Measurements from ENCODE around the gene UBA5.

UBA5 gene

DNA sequence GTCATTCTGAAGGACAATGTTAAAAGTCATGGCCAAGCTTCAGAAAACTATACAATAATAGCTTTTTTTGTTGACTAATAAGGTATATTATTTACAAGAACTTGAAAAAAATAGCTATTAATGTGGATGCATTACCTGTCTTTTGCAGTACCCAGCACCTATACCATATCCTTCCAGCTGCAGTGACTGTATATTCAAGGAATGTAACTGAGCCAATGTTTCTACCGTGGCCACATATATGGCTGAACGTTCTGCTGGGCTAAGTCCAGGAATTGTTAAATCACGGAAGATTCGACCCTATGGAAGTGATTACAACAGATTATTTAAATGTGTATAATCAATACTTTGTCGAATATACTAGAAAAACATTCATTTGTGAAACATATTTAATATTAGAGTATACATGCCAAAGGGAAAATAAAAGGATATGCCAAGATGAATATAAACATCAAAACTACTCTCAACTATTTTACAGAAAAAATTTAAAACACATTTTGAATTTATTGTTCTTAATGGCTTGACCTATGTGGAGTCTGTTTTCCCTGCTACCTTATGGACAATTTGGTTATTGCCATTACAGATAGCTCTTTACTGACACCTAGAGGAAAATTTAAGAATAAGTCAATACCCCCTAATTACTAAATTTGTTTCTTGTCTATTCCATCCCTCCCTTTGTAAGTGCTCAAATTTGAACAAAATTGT lies 18.1 kb upstream of the UBA5 start:
- Histone ChIP-seq H3K4me3 (ENCODE audit: low read depth, low read length, poor library complexity, severe bottlenecking) (no peak overlapping the region), H3K36me3 (ENCODE audit: insufficient read depth, low read length) (peaks cover 22% of the 10 kb centered on the region; the same call in 1 of the 2 replicates), H2AFZ (ENCODE audit: low read length) (no peak overlapping the region), H3K9me2 (ENCODE audit: low read depth, low read length) (no peaks in the 10 kb centered on the region), H3K9ac (ENCODE audit: low read length) (no peak overlapping the region), H3K9me3 (ENCODE audit: low read length) (no peaks in the 10 kb centered on the region), H3K79me2 (ENCODE audit: insufficient read depth, low read length) (no peaks in the 10 kb centered on the region), H3K27me3 (ENCODE audit: insufficient read depth, low read length) (no peaks in the 10 kb centered on the region), H3K4me1 (ENCODE audit: insufficient read depth, low read length, severe bottlenecking) (no peaks in the 10 kb centered on the region), H3K27ac (ENCODE audit: low read depth, low read length, poor library complexity, severe bottlenecking) (no peak overlapping the region), H4K20me1 (ENCODE audit: insufficient read depth, low read length) (no peaks in the 10 kb centered on the region), H3K4me2 (ENCODE audit: low read length) (no peak overlapping the region), H3F3A (ENCODE audit: insufficient read depth, low read length) (no peaks in the 10 kb centered on the region)
- TF ChIP-seq CTCF (IDR thresholded peaks at IDR 0.05; ENCODE audit: low read length) (peak; percentile 75), EZH2 (IDR thresholded peaks at IDR 0.05; ENCODE audit: borderline replicate concordance, low read length) (no peak)

DNA sequence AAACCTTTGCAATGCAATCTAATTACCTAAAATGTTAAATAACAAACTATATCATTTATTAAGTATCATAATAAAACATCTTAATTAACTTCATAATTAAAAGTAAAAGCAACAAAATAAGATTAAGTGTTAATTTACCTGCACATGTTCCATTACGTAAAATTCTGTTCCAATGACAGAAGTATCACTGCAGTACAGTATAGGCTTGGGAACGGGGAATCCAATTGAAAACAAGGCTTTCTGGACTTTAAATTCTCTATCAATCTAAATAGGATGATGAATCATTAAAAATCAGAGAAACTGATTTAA lies 17.6 kb upstream of the UBA5 start:
- H3K36me3 ChIP-seq (ENCODE audit: insufficient read depth, low read length), result peaks cover 18% of the 10 kb centered on the region; the same call in 1 of the 2 replicates
- no peaks in the 10 kb centered on the region for H3K9me3 ChIP-seq (ENCODE audit: low read length)
- no peaks in the 10 kb centered on the region for H3F3A ChIP-seq (ENCODE audit: insufficient read depth, low read length)
- no peak overlapping the region for H3K4me3 ChIP-seq (ENCODE audit: low read depth, low read length, poor library complexity, severe bottlenecking)
- no peaks in the 10 kb centered on the region for H3K4me1 ChIP-seq (ENCODE audit: insufficient read depth, low read length, severe bottlenecking)
- no peak overlapping the region for H3K4me2 ChIP-seq (ENCODE audit: low read length)
- no peaks in the 10 kb centered on the region for H3K79me2 ChIP-seq (ENCODE audit: insufficient read depth, low read length)
- no peaks in the 10 kb centered on the region for H3K9me2 ChIP-seq (ENCODE audit: low read depth, low read length)
- H4K20me1 ChIP-seq (ENCODE audit: insufficient read depth, low read length), result no peaks in the 10 kb centered on the region
- TF ChIP-seq CTCF (IDR thresholded peaks at IDR 0.05; ENCODE audit: low read length), result no peak; the same call in 1 of the 2 replicates
- TF ChIP-seq EZH2 (IDR thresholded peaks at IDR 0.05; ENCODE audit: borderline replicate concordance, low read length), result no peak
- H3K9ac ChIP-seq (ENCODE audit: low read length), result no peak overlapping the region
- no peak overlapping the region for H3K27ac ChIP-seq (ENCODE audit: low read depth, low read length, poor library complexity, severe bottlenecking)
- no peak overlapping the region for H2AFZ ChIP-seq (ENCODE audit: low read length)
- H3K27me3 ChIP-seq (ENCODE audit: insufficient read depth, low read length), result no peaks in the 10 kb centered on the region

DNA sequence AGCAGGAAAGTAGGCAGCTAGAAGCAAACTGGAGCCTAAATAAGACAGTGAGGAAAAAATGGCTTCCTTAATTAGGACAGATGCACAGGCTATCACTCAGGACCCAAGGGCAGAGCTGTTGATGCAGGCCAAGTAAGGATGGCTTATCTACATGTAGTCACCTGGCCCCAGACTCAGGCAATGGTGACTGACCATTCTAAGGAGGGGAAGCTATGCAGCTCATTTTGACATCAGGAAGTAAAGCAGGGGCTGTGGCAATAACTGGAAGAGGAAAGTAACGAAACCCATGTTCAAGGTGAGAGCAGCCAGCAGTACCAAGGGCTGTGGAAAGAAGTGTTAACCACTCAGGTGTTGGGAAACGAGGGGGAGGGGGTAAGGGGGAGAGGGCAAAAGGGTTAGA lies 16.8 kb upstream of the UBA5 start:
- no peak for TF ChIP-seq CTCF (IDR thresholded peaks at IDR 0.05; ENCODE audit: low read length)

More for the DNA sequence above, 16.8 kb upstream of the UBA5 start:
- Histone ChIP-seq H3F3A (ENCODE audit: insufficient read depth, low read length) (no peaks in the 10 kb centered on the region), H3K4me3 (ENCODE audit: low read depth, low read length, poor library complexity, severe bottlenecking) (no peak overlapping the region), H3K9ac (ENCODE audit: low read length) (no peak overlapping the region), H3K27me3 (ENCODE audit: insufficient read depth, low read length) (no peaks in the 10 kb centered on the region), H3K4me1 (ENCODE audit: insufficient read depth, low read length, severe bottlenecking) (no peaks in the 10 kb centered on the region), H3K79me2 (ENCODE audit: insufficient read depth, low read length) (no peaks in the 10 kb centered on the region), H2AFZ (ENCODE audit: low read length) (no peak overlapping the region), H4K20me1 (ENCODE audit: insufficient read depth, low read length) (no peaks in the 10 kb centered on the region), H3K9me3 (ENCODE audit: low read length) (no peaks in the 10 kb centered on the region), H3K9me2 (ENCODE audit: low read depth, low read length) (no peaks in the 10 kb centered on the region), H3K4me2 (ENCODE audit: low read length) (no peak overlapping the region), H3K27ac (ENCODE audit: low read depth, low read length, poor library complexity, severe bottlenecking) (no peak overlapping the region), H3K36me3 (ENCODE audit: insufficient read depth, low read length) (peaks cover 9% of the 10 kb centered on the region; the same call in 1 of the 2 replicates)
